ENCODE results near the gene PI4KB.
"Not testable (repeated sequence)": the region's sequence is repeated elsewhere in the genome, so short reads cannot be mapped to it uniquely, and the experiment has no call there.

PI4KB gene

DNA sequence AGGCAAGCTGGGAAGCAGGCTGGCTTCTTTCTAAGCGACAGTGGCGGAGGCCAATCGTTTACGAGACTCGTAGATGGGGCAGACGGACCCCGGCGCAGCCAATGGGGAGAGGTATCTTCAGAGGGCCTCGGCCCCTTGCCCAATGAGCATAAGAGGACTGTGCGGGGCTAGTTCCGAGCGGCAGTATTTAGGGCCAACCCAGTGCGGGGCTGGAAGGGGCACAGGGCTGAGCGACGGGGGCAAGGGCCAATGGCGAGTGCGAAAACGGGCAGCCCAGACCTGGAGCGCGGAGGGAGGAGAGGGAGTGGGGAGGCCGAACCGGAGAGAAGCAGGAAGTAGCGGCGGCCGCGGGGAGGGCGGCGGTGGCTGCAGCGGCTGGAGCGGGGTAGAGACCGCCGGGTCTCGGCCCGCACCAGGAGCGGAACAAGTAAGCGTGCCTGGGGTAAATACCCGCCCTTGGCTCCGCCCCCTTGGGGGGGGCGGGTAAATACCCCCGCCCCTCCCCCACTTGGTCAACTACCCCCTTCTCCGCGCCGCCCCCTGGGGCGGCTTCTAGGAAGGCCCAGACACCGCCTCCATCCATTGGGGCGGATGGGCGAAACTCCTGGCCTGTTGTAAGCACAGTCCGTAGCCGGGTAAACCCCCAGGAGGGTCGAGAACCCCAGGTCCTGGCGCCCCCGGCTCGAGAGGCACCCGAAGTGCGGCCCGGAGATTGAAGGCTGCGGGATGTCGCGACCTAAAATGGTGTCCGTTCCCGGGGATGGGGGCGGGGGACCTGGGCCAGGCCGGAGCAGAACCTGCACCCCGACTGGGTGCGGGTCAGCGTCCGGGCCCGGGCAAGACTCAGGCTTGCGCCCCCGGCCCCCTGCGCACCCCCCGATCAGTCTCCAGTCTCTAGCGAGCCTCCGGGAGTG, 45.0 kb downstream of the PI4KB start, which contains the start of gene ZNF687:
TSS of gene ZNF687 (plus strand) at position 331 of the 914 bp plus-strand sequence. CDS start 3,993 bp downstream, outside the sequence.
- Mint-ChIP-seq H3K4me3 (peak within 1 kb of the TSS; percentile 98 to 99 (median 98)), H3K4me1 (peaks cover 17% of the 10 kb centered on the region), H3K27me3 (ENCODE audit: low read depth) (no peaks in the 10 kb centered on the region), H3K36me3 (ENCODE audit: low read depth) (peaks cover 16% of the 10 kb centered on the region), H3K9me3 (no peaks in the 10 kb centered on the region), H3K27ac (peak within 1 kb of the TSS; percentile 98 to 100 (median 99))
- TF ChIP-seq, protein P1, sequence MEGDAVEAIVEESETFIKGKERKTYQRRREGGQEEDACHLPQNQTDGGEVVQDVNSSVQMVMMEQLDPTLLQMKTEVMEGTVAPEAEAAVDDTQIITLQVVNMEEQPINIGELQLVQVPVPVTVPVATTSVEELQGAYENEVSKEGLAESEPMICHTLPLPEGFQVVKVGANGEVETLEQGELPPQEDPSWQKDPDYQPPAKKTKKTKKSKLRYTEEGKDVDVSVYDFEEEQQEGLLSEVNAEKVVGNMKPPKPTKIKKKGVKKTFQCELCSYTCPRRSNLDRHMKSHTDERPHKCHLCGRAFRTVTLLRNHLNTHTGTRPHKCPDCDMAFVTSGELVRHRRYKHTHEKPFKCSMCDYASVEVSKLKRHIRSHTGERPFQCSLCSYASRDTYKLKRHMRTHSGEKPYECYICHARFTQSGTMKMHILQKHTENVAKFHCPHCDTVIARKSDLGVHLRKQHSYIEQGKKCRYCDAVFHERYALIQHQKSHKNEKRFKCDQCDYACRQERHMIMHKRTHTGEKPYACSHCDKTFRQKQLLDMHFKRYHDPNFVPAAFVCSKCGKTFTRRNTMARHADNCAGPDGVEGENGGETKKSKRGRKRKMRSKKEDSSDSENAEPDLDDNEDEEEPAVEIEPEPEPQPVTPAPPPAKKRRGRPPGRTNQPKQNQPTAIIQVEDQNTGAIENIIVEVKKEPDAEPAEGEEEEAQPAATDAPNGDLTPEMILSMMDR (IDR thresholded peaks at IDR 0.05; ENCODE audit: unreplicated experiment in 3 of 3): no peak

DNA sequence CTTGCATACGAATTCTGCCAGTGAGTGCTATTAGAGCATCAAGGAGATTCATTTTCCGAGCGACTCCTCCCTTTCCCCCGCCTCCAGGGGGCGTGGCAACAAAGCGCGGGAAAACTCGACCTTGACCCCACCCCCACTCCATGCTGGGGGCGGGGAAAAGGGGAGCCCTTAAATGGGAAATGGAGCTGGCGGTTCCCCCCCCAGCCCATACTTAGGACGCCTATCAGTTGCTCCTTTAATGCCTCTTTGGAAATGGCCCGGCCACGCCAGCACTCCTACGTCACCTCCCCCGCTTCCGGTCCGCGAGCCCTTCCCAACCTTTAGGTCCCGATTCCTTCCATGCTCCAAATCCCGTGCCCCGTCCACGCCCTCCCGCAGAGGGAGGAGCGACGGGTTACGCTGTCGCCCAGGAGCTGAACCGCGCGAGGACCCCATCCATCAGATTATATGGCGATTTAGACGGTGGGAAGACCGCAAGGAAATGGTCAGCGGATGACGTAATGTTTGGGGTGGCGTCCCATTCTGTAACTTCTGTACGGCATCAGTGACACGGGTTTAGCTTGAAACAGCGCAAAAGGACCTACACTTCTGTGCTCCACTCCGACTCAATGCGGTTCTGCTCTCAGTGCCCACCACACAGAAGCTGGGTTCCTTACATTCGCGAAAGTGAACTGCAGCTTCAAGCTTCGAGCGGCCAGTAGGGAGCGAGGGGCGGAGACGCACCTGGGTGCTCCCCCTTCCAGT, 45.8 kb downstream of the PI4KB start:
- Mint-ChIP-seq H3K9me3 (no peaks in the 10 kb centered on the region), H3K27ac (peak overlapping the region; percentile 98 to 100 (median 99)), H3K4me3 (peak overlapping the region; percentile 98 to 99 (median 98)), H3K4me1 (peaks cover 17% of the 10 kb centered on the region), H3K27me3 (ENCODE audit: low read depth) (no peaks in the 10 kb centered on the region), H3K36me3 (ENCODE audit: low read depth) (peaks cover 11% of the 10 kb centered on the region)
- TF ChIP-seq, protein P1 (IDR thresholded peaks at IDR 0.05; ENCODE audit: unreplicated experiment in 3 of 3): no peak

GRCh38 chr1:151277249-151277648, 50.0 kb downstream of the PI4KB start:
- no peaks in the 10 kb centered on the region for H3K9me3 Mint-ChIP-seq
- H3K4me3 Mint-ChIP-seq: no peak overlapping the region
- H3K4me1 Mint-ChIP-seq: peaks cover 4% of the 10 kb centered on the region
- no peaks in the 10 kb centered on the region for H3K27me3 Mint-ChIP-seq (ENCODE audit: low read depth)
- H3K36me3 Mint-ChIP-seq (ENCODE audit: low read depth): peaks cover 6% of the 10 kb centered on the region
- TF ChIP-seq, protein P1 (IDR thresholded peaks at IDR 0.05; ENCODE audit: unreplicated experiment in 3 of 3): no peak
- H3K27ac Mint-ChIP-seq: no peak overlapping the region

DNA sequence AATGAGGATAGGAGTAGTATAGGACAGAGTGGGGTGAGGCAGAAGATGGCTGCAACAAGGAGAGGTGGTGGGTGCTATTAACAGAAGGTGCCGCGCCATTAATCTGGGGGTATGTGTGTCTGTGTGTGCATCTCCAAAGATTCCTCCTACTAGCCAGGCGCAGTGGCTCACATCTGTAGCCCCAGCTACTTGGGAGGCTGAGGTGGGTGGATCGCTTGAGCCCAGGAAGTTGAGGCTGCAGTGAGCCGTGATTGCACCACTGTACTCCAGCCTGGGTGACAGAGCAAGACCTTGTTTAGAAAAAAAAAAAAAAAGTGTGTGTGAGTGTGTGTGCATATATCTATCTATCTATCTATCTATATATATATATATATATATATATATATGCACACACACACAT, 51.9 kb downstream of the PI4KB start:
- peaks cover 15% of the 10 kb centered on the region for H3K36me3 Mint-ChIP-seq (ENCODE audit: low read depth)
- not testable (repeated sequence) for H3K27me3 Mint-ChIP-seq (ENCODE audit: low read depth); H3K4me3 Mint-ChIP-seq; H3K9me3 Mint-ChIP-seq; H3K4me1 Mint-ChIP-seq; H3K27ac Mint-ChIP-seq

DNA sequence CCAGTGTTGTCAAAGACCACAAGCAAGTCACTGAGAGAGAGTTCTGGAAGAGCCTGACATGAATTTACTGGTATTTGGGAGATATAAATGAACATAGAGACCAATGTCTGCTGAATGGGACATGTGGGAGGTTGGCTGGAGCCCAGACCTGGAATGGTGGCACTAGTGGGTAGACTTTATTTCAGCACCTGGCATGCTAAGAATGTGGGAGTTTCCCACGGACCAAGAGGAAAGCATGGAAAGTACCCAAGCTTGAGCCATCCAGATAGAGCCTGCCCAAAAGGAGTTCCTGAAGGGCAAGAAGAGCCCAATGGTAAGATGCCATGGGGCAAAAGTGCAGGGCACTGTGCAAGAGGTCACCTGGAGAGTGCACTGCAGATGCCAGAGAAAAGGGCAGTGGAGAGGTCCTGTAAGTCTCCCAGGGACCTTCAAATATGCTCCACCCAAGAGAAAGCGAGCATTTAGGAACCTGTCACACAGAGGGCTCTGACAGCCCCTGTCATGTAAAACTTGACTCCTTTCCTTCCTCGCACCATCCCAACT, 53.2 kb downstream of the PI4KB start:
- Mint-ChIP-seq H3K27ac (no peak overlapping the region), H3K4me3 (no peak overlapping the region), H3K9me3 (no peaks in the 10 kb centered on the region), H3K36me3 (ENCODE audit: low read depth) (peaks cover 22% of the 10 kb centered on the region), H3K4me1 (peaks cover 4% of the 10 kb centered on the region), H3K27me3 (ENCODE audit: low read depth) (no peaks in the 10 kb centered on the region)
- TF ChIP-seq, protein P1 (IDR thresholded peaks at IDR 0.05; ENCODE audit: unreplicated experiment in 3 of 3): no peak

- H3K36me3 Mint-ChIP-seq (ENCODE audit: low read depth): peaks cover 62% of the 10 kb centered on the region
- TF ChIP-seq, protein P1 (IDR thresholded peaks at IDR 0.05; ENCODE audit: unreplicated experiment in 3 of 3): no peak
- H3K4me3 Mint-ChIP-seq: no peak overlapping the region
- H3K27me3 Mint-ChIP-seq (ENCODE audit: low read depth): no peaks in the 10 kb centered on the region
- no peaks in the 10 kb centered on the region for H3K9me3 Mint-ChIP-seq
- H3K4me1 Mint-ChIP-seq: no peaks in the 10 kb centered on the region
- no peak overlapping the region for H3K27ac Mint-ChIP-seq
Observed at GRCh38 chr1:151267760-151268159, 59.5 kb downstream of the PI4KB start.
